Endothelial cell of umbilical vein (primary cell): ENCODE measurements around the gene HDHD5. TPM values are rescaled to one million over a fixed set of nuclear protein-coding genes. Genes with fewer than 3 reads are reported as not detected.

ENCODE experiments used
- BruUV-seq: library from RNA; stranded (reverse); fragments of 400-500 nt; replicated peaks from 2 replicates; lab custom pipeline; 2021; lab: Mats Ljungman, UMichigan
- CTCF ChIA-PET: fragments of 300-600, 350-600 bp; sonication (Branson Sonifier 250); formaldehyde crosslinking; loops from one replicate; lab custom pipeline; 2021; ENCODE audit warnings: antibody characterized with exemption, inconsistent platforms; lab: Charles Lee
- POLR2A ChIA-PET: fragments of 300-600, 350-600 bp; sonication (Branson Sonifier 250); formaldehyde crosslinking; loops from one replicate; lab custom pipeline; 2021; ENCODE audit warnings: antibody characterized with exemption, inconsistent platforms; lab: Charles Lee
- DNase-seq: peaks from one replicate; pipeline ENCODE4 v3.0.0-alpha.2; 2011; ENCODE audit warnings: low read depth, low spot score
- FAIRE-seq: peaks from 2 replicates; lab custom pipeline; 2011; peaks lifted over from hg19 to GRCh38; lab: Jason Lieb, UNC
- H2AFZ ChIP-seq: 2 replicates; pipeline ENCODE4 v1.6.0; 2012; ENCODE audit warnings: low read depth, low read length, control low read depth, inconsistent platforms
- H3K27ac ChIP-seq: 2 replicates; pipeline ENCODE4 v1.5.1; 2011; ENCODE audit warnings: low read depth, mild to moderate bottlenecking, control low read depth, low read length, moderate library complexity; ENCODE audit not compliant: insufficient read depth
- H3K27me3 ChIP-seq, 2 experiments: 2 replicates each; pipeline versions ENCODE4 v1.6.0 to v1.6.1; 2011; ENCODE audit warnings: low read length in 2 of 2, mixed read lengths in 1 of 2; ENCODE audit not compliant: control insufficient read depth in 2 of 2, insufficient read depth in 2 of 2
- H3K36me3 ChIP-seq, 2 experiments: 2 replicates in 1 of 2; 3 replicates in 1 of 2; pipeline ENCODE4 v1.5.1; 2011; ENCODE audit warnings: low read length in 2 of 2, mild to moderate bottlenecking in 1 of 2, moderate library complexity in 1 of 2; ENCODE audit not compliant: control insufficient read depth in 2 of 2, insufficient read depth in 2 of 2; ENCODE audit errors: extremely low read depth in 1 of 2
- H3K4me1 ChIP-seq: 3 replicates; pipeline ENCODE4 v1.5.1; 2011; ENCODE audit warnings: mild to moderate bottlenecking, low read length; ENCODE audit not compliant: control insufficient read depth, insufficient read depth; ENCODE audit errors: extremely low read depth
- H3K4me2 ChIP-seq: 2 replicates; pipeline ENCODE4 v1.6.1; 2011; ENCODE audit warnings: low read length, control low read depth, mixed read lengths; ENCODE audit not compliant: insufficient read depth
- H3K4me3 ChIP-seq, 3 experiments: fragments of 200-600 bp in 1 of 3; sonication (generic), shearing (Covaris generic) in 1 of 3; replicated peaks in 1 of 3; 2 replicates each; pipeline ENCODE4 v1.5.1; 2011 to 2016; ENCODE audit warnings: control low read depth in 3 of 3, low read length in 3 of 3, mild to moderate bottlenecking in 2 of 3, inconsistent platforms in 1 of 3, low read depth in 1 of 3, moderate library complexity in 1 of 3; ENCODE audit not compliant: insufficient read depth in 1 of 3
- H3K79me2 ChIP-seq: 2 replicates; pipeline ENCODE4 v1.6.0; 2012; ENCODE audit warnings: low read length, inconsistent platforms; ENCODE audit not compliant: control insufficient read depth, insufficient read depth
- H3K9ac ChIP-seq: replicated peaks from 2 replicates; pipeline ENCODE3; 2011; ENCODE audit warnings: low read length, control low read depth; ENCODE audit not compliant: insufficient read depth; ENCODE audit errors: extremely low read depth
- H3K9me1 ChIP-seq: replicated peaks from 3 replicates; pipeline ENCODE4 v1.6.0; 2011; ENCODE audit warnings: mild to moderate bottlenecking, low read length; ENCODE audit not compliant: control insufficient read depth, insufficient read depth; ENCODE audit errors: extremely low read depth
- H3K9me3 ChIP-seq: replicated peaks from 2 replicates; pipeline ENCODE4 v1.5.1; 2012; ENCODE audit warnings: low read length, inconsistent platforms; ENCODE audit not compliant: control insufficient read depth, insufficient read depth
- H4K20me1 ChIP-seq: replicated peaks from 2 replicates; pipeline ENCODE3; 2011; ENCODE audit warnings: mild to moderate bottlenecking, low read length; ENCODE audit not compliant: control insufficient read depth, insufficient read depth; ENCODE audit errors: extremely low read depth
- CTCF ChIP-seq, 2 donors: IDR thresholded peaks; 1 replicate in 1 of 2; 2 replicates in 1 of 2; pipeline ENCODE4 v1.5.1; 2011; ENCODE audit warnings: low read length in 2 of 2, mild to moderate bottlenecking in 2 of 2, moderate library complexity in 2 of 2, control low read depth in 1 of 2, inconsistent platforms in 1 of 2, low read depth in 1 of 2; ENCODE audit not compliant: insufficient read depth in 1 of 2; ENCODE audit errors: extremely low read depth in 1 of 2
- EZH2 ChIP-seq: IDR thresholded peaks from 2 replicates; pipeline ENCODE4 v1.6.1; 2012; ENCODE audit warnings: borderline replicate concordance, low read depth, mild to moderate bottlenecking, moderate library complexity, low read length, inconsistent platforms; ENCODE audit not compliant: severe bottlenecking
- FOS ChIP-seq: IDR thresholded peaks from 2 replicates; pipeline ENCODE4 v1.6.1; 2011; ENCODE audit warnings: mild to moderate bottlenecking, low read length, moderate library complexity, borderline replicate concordance; ENCODE audit not compliant: insufficient read depth
- GATA2 ChIP-seq: IDR thresholded peaks from 2 replicates; pipeline ENCODE4 v1.7.0; 2011; ENCODE audit warnings: low read depth, mild to moderate bottlenecking, moderate library complexity, mixed read lengths, low read length; ENCODE audit not compliant: insufficient read length, insufficient read depth
- JUN ChIP-seq: IDR thresholded peaks from 2 replicates; pipeline ENCODE4 v1.6.1; 2011; ENCODE audit warnings: borderline replicate concordance, low read depth; ENCODE audit not compliant: insufficient read length, insufficient read depth
- MAX ChIP-seq: IDR thresholded peaks from 2 replicates; pipeline ENCODE4 v1.6.1; 2011; ENCODE audit not compliant: insufficient read depth, insufficient read length
- MYC ChIP-seq: IDR thresholded peaks from one replicate; pipeline ENCODE4 v1.6.1; 2011; ENCODE audit warnings: mild to moderate bottlenecking, low read depth, low read length
- POLR2A ChIP-seq: IDR thresholded peaks from 2 replicates; pipeline ENCODE4 v1.6.1; 2012; ENCODE audit warnings: low read depth, mild to moderate bottlenecking, control low read depth, low read length
- POLR2AphosphoS5 ChIP-seq: IDR thresholded peaks from 2 replicates; pipeline ENCODE4 v1.6.1; 2012; ENCODE audit warnings: low read depth, mild to moderate bottlenecking, control low read depth, low read length, moderate library complexity; ENCODE audit not compliant: insufficient read depth
- dilution Hi-C: fragments of 300-500 bp; cut with MboI; formaldehyde crosslinking; loops from one replicate; pipeline ENCODE4 v1.15.0; 2019; ENCODE audit warnings: low sequenced_read_pairs; ENCODE audit not compliant: extremely low pct_ligation_motif_present
- intact Hi-C: fragments of 100-400 bp; cut with micrococcal nuclease; formaldehyde crosslinking; loops from one replicate; pipeline ENCODE4 v1.10.0; 2022
- polyA plus RNA-seq, 4 experiments: library from polyadenylated mRNA; depleted of rRNA in 3 of 4; stranded (reverse) in 3 of 4; unstranded in 1 of 4; fragments of >200 nt; gene quantifications; 2 replicates each; pipeline versions ENCODE4 v1.2.1 to v1.2.3, GENCODE V29; 2011 to 2012; ENCODE audit warnings: missing spikeins in 1 of 4
- total RNA-seq: library from RNA; stranded (reverse); gene quantifications from 2 replicates; pipeline ENCODE4 v1.2.3, GENCODE V29; 2021

Gene HDHD5
- total and polyA plus RNA-seq, 2 donors (not counting 3 experiments of a cell fraction or from before 2014, with no cell fraction given), result 28.1 to 54.1 TPM

- no peaks in the 10 kb centered on the region for H3K9me3 ChIP-seq
- no peak overlapping the region for H3K27ac ChIP-seq
- no peak overlapping the region for H3K4me3 ChIP-seq
- H2AFZ ChIP-seq, result no peak overlapping the region
- no peak for TF ChIP-seq FOS
- no peak for TF ChIP-seq MAX
- no peak for TF ChIP-seq EZH2
- TF ChIP-seq POLR2A, result no peak
- peaks cover 4% of the 10 kb centered on the region for H3K4me1 ChIP-seq
- H3K79me2 ChIP-seq, result peaks cover 41% of the 10 kb centered on the region
- intact Hi-C loops, result no loop called here
- no peaks in the 10 kb centered on the region for H3K27me3 ChIP-seq
- FAIRE-seq (no peak), DNase-seq (no peak)
- peaks cover 0 to 3% of the 10 kb centered on the region in 2 experiments for H3K36me3 ChIP-seq
- no peaks in the 10 kb centered on the region for H4K20me1 ChIP-seq
- no TSS peak for BruUV-seq
- ChIA-PET POLR2A (no interaction called here), CTCF (interaction anchor here (0.9 kb wide), 1 partner anchor 18 kb away, joined by 3 read pairs; no protein-coding TSS in a partner anchor)
- H3K9ac ChIP-seq, result no peak overlapping the region
- no peaks in the 10 kb centered on the region for H3K9me1 ChIP-seq
- no peak overlapping the region for H3K4me2 ChIP-seq
- dilution Hi-C loops, result no loop called here
Observed at GRCh38 chr22:17152971-17153370, 6.1 kb downstream of the HDHD5 start.

- FAIRE-seq, result no peak
- intact Hi-C loops (no loop called here), dilution Hi-C loops (no loop called here)
- Histone ChIP-seq H3K27me3 (no peaks in the 10 kb centered on the region), H3K36me3 (peaks cover 0 to 5% of the 10 kb centered on the region in 2 experiments), H3K9ac (no peak overlapping the region), H3K9me3 (no peaks in the 10 kb centered on the region), H3K4me1 (peaks cover under 1% of the 10 kb centered on the region), H3K9me1 (no peaks in the 10 kb centered on the region), H3K27ac (no peak overlapping the region), H4K20me1 (no peaks in the 10 kb centered on the region), H3K4me3 (no peak overlapping the region), H3K4me2 (no peak overlapping the region), H2AFZ (no peak overlapping the region), H3K79me2 (peaks cover 35% of the 10 kb centered on the region)
- ChIA-PET POLR2A (no interaction called here), CTCF (interaction anchor here (0.9 kb wide), 1 partner anchor 19 kb away, joined by 3 read pairs; no protein-coding TSS in a partner anchor)
- BruUV-seq, result no TSS peak
- TF ChIP-seq CTCF (IDR thresholded peaks at IDR 0.05; ENCODE audit: extremely low read depth in 1 of 2, insufficient read depth in 1 of 2, low read depth in 1 of 2, low read length in 2 of 2) (no peak), MAX (no peak), GATA2 (no peak), FOS (no peak), JUN (no peak), POLR2A (no peak), EZH2 (no peak), MYC (no peak), POLR2AphosphoS5 (no peak)
- no peak for DNase-seq
Observed at GRCh38 chr22:17152340-17152739, 6.7 kb downstream of the HDHD5 start.
